ENCODE data around the gene MGLL.

MGLL gene

DNA sequence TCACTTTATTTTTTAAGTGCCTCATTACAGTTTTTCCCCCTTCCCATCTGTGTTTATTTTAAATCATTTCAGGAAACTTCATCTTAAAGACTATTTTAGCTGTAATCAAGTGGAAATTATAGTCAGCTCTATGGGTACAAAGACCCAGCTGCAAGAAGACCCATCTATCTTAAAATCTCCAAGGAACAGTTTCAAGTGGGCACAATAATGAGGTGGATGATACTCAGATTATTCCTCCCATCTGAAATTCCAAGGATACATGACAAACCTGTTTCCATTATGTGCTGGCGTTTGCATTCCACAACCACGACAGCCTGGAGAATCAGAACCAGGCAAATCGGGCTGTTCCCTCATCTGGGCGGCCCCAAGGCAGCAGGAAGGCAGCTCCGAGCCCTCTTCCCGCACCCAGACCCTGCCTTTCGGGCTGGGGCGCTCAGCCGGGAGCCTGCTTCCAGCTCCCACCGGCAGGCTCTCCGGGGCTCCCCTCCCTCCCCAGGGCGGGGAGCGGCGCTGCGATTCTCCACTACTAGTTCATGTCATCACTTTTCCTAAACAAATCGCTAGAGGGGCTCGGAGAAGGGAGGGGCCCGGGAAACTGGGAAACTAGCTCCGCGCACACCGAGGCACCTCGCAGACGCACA is at the start of gene MGLL:
Gene MGLL, minus strand, starts transcription at position 475 of the 641 bp plus-strand sequence. Its CDS starts 197 bp downstream, at position 278.
- no peak for DNase-seq

DNA sequence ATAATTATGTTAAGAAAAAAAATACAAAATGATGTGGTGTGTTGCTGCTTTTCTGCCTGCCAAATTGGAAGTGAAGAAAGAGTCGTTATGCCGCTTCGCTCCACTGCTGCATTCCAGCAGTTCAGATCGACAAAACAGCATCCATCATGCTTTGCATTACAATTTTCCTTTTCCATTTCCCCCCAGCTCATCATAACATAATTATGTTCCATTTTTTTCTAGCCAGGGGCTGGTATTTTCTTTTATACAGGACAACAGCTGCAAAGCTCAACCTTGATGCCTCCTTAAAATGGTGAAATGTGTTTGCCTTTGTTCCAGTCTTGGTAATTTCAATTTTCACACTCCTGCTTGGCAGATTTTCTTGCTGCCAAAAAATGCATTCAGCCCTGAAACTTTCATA is 47.8 kb upstream of the MGLL start:
- no peak for DNase-seq

DNA sequence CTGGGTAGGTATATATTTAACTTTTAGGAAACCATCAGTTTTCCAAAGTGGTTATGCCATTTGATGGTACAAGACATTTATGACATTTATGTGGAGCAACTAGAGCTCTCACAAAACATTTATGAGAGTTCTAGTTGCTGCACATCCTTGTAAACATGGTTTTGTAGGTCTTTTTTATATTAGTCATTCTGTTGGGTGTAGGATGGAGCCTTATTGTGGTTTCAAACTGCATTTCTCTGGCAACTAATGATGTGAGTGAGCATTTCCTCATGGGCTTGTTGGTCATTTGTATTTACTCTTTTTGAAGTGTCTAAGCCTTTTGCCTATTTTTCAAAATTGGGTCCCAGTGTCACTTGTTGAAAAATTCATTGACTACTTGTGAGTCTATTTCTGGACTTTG is 45.7 kb upstream of the MGLL start:
- DNase-seq, result no peak

DNA sequence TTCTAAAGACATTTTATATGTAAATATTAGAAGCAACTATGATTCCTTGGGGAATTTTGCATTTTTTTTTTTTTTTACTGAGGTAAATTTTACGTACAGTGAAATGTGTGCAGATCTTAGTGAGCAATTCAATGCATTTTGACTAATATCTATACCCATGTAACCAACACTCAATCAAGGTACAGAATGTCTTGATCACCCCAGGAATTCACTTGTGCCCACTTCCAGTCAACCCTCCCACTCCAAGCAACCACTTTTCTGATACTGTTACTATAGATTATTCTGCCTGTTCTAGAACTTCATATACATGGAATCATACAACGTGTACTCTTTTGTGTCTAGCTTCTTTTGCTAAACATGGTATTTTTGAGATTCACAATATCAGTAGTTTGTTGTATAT is 45.1 kb upstream of the MGLL start:
- no peak for DNase-seq

DNA sequence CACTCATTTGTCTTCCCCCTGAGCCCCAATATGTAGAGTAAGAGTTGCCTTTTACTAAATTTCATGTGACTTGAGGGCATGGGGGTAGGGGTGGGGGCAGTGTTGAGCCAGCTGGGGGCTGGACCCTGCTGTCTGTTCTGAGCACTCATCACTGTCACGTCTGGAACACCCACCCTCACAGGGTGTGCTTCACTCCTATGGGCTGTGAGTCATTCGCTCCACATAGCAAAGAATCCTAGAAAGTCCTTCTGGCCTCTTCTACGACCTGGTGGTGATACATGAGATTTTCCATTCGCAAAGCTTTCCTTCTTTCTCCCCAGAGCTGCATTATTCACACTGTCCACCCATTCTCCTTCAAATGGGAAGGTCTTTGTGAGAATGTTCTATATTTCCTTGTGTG is 43.6 kb upstream of the MGLL start:
- no peak for DNase-seq

DNA sequence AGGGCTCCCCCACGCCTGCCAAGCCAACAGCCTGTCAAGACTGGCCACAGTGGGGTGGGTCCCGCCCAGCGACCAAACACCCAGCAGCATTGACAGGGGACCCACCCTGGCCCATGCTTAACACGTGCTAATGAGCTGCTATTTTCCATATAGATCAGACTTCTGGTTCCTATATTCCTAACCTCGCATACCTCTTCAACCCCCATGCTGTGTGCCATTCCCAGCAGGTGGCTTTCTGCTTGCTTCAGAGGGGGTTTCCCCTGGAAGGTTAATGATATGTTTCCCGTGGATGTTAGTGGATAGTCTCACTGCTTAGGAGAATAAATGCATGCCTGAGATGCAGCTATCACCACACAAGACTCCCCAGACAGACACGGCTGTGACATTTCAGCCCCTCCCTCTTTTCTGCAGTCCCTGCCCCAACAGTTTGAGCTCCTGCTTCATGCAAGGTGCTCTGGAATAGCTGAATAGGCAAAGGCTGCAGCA is 37.9 kb upstream of the MGLL start:
- no peak for DNase-seq

DNA sequence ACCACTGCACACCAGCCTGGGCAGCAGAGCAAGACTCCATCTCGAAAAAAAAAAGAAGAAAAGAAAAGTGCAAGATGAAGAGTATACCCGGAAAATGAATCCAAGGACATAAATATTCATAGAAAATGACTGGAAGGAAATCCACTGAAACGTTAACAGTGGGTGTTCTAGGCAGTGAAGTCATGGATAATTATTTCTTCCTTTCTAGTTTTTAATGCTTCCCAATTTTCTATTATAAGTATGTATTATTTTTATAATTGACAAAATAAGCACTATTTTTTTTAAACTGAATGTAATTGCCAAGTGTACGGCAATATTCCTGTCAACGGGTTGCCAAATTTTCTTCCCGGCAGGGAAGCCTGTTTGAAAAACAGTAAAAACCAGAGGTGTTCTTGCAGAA is 37.4 kb upstream of the MGLL start:
- DNase-seq, result no peak

DNA sequence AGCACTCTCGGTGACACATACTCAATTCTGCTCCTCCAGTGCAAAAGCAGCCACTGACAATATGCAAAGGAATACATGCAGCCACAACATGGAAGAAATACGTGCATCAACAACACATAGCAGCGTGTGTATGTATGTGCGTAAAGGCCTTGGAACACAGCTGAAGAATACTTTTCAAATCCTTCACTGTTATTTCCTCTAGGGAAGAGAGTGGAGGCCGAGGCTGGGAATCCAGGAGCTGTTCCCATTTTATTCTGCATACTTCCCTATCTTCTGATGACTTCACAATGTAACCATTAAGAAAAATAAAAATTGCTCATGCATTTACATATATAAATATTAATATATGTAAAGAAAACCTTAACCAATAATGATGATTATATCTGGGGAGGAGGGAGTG is 36.6 kb upstream of the MGLL start:
- DNase-seq, result no peak

DNA sequence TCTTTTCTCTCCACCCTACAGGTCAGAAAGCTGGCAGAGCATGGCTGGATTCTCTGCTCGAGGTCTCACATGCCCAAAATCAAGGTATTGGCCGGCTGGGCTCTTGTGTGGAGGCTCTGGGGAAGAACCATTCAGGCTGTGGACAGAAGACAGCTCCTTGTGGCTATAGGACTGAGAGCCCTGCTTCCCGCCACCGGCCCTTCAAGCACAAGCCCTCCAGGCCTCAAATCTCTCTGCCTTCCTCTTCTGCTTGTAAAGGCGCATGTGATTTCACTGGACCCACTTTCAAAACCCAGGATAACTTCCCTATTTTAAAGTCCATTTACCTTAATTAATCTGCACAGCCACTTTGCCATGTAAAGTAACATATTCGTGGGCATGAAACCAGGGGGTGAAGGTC is 36.2 kb upstream of the MGLL start:
- DNase-seq, result no peak

DNA sequence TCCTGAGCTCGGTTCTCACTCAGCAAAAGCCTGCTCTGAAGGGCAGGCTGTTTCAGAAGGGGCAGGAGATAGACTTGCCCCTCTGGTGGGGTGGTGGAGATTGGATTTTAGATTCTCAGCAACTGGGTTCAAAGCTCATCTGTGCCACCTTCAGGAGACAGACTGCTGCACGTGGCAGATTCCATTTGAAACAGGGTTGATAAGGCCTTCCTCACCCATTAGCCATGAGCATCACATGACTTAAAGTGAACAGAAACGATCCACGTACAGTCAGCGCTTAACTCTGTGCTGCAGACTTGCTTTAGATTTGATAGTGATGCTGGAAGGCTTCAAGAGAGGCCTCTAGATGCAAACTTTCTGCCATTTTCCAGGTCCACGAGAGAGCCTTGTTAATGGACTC is 35.0 kb upstream of the MGLL start:
- no peak for DNase-seq

DNA sequence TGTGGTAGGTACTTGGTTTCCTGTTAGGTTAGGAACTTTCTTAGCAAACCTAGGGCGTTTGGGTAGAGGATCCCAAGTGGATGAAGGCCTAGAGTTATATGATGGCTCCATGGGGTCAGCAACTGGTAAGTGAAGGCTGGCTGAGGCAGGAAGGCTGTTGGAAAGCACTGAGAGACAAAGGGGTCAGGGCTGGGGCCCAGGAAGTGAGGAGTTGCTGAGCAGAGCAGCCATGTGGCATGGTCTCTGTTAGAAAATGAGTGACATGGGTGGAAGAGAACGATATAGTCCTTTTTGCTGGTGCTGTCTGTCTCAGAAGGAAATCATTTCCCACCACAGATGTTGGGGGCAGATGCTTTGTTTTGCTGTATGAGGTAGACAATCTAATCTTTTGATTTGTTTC is 34.5 kb upstream of the MGLL start:
- DNase-seq, result no peak

DNA sequence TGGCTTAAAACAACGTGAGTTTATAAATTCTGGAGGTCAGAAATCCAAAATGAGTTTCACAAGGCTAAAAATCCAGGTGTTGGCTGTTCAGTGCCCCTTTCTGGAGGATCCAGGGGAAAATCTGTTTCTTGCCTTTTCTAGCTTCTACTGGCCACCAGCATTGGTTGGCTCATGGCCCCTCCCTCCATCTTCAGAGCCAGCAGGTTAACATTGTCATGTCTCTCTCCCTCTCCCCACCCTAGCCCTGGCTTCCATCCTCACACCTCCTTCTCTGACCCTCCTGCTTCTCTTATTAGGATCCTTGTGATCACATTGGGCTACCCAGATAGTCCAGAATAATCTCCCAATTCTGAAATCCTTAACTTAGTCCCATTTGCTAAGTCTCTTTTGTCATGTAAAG is 32.9 kb upstream of the MGLL start:
- no peak for DNase-seq

DNA sequence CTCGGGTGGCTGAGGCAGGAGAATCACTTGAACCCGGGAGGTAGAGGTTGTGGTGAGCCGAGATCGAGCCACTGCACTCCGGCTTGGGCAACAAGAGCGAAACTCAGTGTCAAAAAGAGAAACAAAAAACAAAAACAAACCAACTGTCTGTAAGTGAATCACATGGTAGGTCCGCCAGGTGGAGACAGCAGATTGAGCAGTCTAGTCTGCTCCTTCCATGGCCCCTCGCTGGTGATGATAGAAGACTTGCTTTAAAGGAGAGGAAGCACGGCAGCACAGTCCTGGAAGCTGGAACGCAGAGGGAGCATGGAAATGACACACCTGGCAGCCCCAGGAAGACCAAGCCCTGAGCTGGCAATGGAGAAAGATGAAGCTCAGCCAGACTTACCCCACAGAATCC is 31.4 kb upstream of the MGLL start:
- peak; percentile 14 for DNase-seq

DNA sequence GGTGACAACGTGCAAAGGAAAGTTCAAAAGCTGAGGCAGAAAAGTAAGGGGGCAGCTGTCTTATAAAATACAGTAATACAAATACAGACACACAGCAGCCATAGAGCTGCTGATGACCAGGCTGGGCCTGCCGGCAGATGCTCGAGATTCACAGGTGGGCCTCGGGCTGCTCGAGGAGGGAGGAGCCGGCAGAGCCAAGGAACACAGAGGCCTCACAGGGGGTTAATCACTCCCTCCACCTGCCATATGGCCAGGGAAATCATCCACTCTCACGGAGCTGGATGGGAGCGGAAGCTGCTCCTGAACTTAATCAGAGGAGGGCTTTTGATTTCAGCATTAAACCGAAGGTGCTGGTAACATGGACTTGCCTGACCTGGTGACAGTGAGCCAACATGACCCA is 29.6 kb upstream of the MGLL start:
- DNase-seq, result no peak

DNA sequence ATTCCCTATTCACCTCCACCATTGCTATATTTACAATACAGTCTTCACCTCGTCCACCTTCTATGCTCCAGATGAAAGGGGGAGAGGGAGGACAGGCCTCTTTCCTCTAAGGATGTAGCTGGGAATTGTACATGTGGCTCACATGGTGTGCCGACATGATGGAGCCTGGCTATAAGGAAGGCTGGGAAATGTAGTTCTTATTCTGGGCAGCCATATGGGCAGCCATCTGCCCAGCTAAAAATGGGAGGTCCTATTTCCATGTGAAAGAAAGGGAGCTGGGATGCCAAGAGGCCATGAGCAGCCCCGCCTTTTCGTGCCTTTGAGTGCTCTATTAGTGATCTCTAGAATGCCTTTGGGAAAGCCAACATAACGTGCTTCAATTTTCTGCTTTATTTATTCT is 27.1 kb upstream of the MGLL start:
- DNase-seq, result no peak

DNA sequence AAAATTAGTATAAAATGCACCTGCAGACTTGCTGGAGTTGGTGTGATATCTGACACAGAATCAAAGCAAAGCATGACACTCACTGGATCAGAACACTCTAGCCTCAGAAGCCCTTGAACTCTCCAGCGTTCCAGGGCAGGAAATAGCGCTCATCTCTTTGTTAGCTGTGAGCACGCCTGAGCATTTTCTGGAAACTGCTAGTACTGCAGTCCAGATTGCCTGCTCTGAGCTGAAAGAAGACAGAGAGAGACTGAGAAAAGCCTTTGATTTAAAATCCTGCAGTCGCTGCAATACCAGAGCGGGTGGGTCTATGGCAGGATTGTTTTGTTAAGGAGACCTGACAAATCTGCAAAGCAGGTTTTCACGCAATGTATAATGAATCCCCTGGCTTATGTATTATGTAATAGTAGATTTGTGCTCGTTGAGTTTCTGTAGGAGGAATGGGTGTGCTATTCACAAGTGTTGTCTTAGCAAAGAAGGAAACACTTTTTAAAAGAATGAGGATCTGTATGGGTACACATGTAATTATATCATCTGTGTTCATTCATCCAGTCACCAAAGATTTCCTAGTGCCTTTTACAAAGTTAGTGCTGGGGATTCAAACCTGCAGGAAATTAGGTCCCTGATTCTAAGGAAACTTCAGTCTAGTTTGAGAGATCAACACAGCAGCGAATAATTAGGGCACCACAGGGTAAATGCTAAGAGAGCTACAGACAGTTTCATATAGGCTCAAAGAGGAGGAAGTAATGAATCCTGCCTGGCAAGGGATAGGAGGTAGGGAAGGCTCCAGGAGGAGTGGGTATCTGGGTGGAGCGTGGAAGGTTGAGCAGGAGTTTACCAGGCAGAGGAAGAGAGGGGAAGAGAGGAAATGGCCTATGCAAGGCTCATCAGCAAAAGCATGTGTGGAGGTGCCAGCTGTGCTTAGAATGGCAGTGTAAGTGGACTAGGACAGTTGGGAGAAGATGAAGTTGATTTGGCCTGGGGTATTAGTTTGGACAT is 26.1 kb upstream of the MGLL start:
- DNase-seq, result no peak

DNA sequence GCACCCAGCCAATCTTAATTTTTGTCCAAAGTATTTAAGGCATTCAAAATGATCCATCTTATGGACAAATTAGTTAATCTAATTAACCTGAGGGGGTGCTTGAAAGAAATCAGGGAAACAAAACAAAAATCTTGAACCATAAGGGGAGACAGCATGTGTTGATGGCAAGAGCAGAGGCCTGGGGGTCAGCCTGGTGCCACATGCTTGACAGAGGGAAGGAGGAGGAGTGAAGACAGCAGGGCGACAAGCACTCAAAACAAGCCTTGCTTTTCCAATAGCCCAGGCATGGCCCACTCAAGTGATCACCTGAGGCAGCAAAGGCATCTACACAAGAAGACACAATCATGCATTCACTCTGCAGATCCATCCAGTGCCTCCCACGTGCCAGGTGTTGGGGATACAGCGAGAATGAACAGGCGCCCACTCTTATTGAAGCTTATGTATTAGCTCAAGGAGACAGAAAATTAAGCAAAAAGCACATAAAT is 25.0 kb upstream of the MGLL start:
- no peak for DNase-seq

DNA sequence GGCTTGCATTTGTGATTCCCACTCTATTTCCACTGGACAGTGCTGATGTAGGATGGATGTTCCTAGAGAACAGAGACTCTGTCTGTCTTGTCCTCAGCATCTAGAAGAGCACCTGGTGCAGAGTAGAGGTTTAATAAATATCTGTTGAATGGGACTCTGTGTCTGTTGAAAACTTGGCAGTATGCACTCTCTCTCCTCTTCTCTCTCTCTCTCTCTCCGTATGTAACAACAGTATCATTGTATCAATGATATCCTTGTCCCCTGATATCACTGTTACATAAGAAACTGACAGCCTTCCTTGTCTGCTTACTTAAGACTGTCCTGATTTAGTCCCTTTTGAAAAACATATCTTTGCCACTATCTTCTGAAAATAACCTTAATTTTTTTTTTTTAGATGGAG is 24.3 kb upstream of the MGLL start:
- DNase-seq, result no peak

DNA sequence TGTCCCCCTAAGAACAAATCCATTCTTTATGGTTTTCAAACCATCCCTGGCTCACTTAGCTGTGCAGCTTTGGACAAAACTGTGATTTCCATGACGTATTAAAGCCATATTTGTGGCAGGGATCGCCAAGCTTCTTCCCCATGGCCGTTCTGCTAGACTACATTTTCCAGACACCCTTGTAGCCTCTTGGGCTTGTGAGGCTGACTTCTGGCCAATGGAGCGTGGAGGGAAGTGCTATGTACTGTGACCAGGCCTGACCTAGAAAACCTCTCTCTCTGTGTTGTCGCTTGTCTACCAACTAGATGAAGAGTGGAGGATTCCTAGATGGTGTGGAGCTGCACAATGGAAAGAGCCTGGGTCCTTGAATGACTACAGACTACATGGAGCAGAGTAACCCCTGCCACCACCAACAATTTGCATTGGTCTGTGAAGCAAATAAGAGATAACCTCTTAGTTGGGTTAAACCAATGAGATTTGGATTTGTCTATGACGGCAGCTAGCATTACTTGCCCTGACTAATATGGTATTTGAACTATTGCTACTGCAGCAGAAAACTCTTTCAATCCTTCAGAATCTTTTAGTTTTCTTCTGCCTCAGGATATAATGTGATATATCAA is 22.1 kb upstream of the MGLL start:
- no peak for DNase-seq

DNA sequence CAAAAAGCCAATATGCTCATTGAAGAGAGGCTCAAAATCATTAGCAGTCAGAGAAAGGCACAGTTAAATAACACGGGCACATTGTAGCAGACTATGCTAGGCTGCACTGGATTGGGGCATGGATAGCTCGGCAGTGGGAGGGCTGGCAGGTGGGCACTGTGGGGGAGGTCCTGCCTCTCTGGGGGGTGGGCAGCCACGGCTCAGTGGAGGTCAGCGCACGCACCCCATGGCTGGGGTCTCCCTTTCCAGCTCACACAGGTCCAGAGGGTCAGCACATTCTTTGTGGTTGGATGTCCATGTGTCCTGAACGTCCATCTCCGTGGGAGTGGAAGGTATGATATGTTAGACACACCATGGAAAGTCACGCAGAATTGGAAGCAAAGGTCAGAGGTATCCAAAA is 18.4 kb upstream of the MGLL start:
- no peak for DNase-seq

DNA sequence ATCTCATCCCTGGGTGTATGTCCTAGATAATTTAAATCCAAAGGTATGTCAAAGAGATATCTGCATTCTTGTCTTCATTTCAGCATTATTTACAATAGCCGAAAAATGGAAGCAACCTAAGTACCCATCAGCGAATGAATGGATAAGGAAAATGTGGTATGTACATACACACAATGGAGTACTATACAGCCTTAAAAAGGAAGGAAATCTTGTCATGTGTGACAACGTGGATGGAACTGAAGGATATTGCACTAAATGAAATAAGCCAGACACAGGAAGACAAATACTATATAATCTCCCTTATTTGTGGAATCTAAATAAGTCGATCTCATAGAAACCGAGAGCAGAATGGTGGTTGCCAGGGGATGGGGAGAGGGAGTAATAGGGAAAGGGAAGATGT is 16.8 kb upstream of the MGLL start:
- no peak for DNase-seq

DNA sequence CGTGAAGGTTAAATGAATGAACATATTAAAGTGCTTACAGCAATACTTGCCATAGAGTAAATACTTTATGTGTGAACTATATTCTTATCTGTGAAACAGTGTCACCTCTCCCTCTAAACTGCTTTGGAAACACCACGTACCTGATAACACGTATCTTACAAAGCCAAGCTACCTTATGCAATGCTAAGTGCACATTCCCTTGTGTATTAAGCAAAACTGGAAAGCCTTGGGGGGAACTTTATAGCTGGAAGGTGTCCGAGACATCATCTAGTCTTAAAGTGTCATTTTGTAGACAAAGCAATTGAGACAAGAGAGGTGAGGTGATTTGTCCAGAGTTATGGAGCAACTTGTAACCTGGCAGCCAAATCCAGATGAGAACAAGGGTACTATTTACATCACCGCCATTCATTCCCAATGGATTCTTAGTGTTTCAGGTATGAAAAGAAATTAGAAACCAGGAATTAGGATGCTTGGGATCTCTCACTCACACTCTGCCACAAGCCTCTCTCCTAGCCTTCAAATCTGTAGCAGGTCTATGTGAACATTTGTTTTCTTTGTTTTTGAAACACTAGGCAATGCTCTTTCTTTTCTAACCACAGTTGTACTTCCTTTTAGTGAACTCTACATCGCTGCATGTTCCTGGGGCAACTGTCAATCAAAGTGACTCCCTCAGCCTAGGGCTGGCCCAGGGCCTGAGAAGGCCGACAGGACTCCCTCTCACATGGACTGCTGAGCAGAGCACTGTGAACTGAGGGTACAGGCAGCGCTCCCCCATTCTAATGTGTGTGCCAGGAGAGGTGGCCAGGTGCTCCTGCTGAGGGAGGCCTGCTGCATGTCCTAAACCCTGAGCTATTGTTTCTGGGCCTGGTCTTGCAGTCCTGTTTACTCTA is 13.9 kb upstream of the MGLL start:
- no peak for DNase-seq

DNA sequence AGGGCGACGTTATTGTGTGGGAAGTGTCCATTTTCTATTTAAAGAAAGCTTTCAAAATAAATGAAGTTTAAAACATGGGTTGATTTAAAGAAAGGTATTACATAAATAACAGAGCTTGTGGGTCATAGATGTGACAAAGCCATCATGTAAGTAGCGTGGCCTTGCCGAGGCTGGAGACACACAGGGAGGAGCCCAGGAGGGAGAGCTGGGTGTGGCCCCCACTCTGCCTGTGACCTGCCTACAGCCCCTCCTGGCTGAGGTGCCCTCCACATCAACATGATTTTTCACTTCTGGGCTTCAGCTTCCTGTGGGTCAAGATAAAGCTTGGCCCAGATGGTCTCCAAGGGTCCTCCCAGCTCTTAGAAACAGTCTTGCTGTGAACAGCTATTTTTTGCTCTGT is 12.5 kb upstream of the MGLL start:
- no peak for DNase-seq
